ENCODE results near the gene GDF7. TPM values are rescaled to one million over a fixed set of nuclear protein-coding genes. Genes with fewer than 3 reads are reported as not detected.

GDF7 gene
- total RNA-seq, 1 donor from 2014 or later = 0.05 TPM

GRCh38 chr2:20624156-20624883 is 42.6 kb upstream of the GDF7 start:
- intact Hi-C loops (cut with micrococcal nuclease) = no loop called here
- no peaks in the 10 kb centered on the region for H3K4me1 Mint-ChIP-seq (ENCODE audit: low read depth)
- no peak for DNase-seq (ENCODE audit: low spot score)
- H3K36me3 Mint-ChIP-seq (ENCODE audit: low read depth) = peaks cover 4% of the 10 kb centered on the region
- H3K9me3 Mint-ChIP-seq = no peaks in the 10 kb centered on the region
- no peaks in the 10 kb centered on the region for H3K27me3 Mint-ChIP-seq (ENCODE audit: low read depth)
- no peak overlapping the region for H3K27ac Mint-ChIP-seq
- H3K4me3 Mint-ChIP-seq (ENCODE audit: low read depth) = no peak overlapping the region

DNA sequence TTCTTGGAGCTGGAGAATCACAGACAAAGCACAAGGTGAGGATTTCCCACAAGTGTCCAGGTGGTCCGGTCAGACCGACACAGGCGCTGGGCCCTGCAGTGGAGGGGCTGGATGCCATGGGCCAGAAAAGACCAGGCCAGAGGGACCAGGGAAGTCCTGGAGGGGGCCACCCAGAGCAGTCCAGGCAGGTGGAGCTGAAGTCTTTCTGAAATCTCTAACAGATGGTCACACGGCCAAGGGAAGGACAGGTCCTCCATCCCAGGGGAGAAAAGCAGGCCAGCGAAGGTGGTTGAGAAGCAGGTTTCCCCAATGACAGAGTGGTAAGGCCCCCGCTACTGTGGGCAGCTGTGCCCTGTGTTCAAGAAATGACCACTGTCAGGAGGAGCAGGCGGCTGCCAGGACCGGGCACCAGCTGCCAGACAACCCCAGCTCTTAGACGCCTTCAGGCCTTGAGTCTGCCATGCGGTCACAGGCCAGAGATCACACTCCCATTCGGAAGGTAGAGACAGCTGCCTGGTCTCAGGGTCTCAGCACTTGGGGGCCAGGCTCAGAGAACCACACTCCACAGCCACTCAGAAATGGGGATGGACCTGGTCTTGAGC is 42.0 kb upstream of the GDF7 start:
- Mint-ChIP-seq H3K4me3 (ENCODE audit: low read depth) (no peak overlapping the region), H3K27me3 (ENCODE audit: low read depth) (no peaks in the 10 kb centered on the region), H3K4me1 (ENCODE audit: low read depth) (no peaks in the 10 kb centered on the region), H3K27ac (no peak overlapping the region), H3K9me3 (no peaks in the 10 kb centered on the region), H3K36me3 (ENCODE audit: low read depth) (peaks cover 4% of the 10 kb centered on the region)
- DNase-seq (ENCODE audit: low spot score) = no peak
- intact Hi-C loops (cut with micrococcal nuclease) = no loop called here

GRCh38 chr2:20625491-20626391 is 41.2 kb upstream of the GDF7 start:
- intact Hi-C loops (cut with micrococcal nuclease) = no loop called here
- Mint-ChIP-seq H3K4me1 (ENCODE audit: low read depth) (no peaks in the 10 kb centered on the region), H3K27me3 (ENCODE audit: low read depth) (no peaks in the 10 kb centered on the region), H3K9me3 (no peaks in the 10 kb centered on the region), H3K27ac (no peak overlapping the region), H3K36me3 (ENCODE audit: low read depth) (peaks cover 1% of the 10 kb centered on the region), H3K4me3 (ENCODE audit: low read depth) (no peak overlapping the region)
- no peak for DNase-seq (ENCODE audit: low spot score)

- Mint-ChIP-seq H3K27ac (no peak overlapping the region), H3K4me1 (ENCODE audit: low read depth) (no peaks in the 10 kb centered on the region)
- intact Hi-C loops (cut with micrococcal nuclease) = no loop called here
Measured at GRCh38 chr2:20626392-20626697, 40.6 kb upstream of the GDF7 start.

DNA sequence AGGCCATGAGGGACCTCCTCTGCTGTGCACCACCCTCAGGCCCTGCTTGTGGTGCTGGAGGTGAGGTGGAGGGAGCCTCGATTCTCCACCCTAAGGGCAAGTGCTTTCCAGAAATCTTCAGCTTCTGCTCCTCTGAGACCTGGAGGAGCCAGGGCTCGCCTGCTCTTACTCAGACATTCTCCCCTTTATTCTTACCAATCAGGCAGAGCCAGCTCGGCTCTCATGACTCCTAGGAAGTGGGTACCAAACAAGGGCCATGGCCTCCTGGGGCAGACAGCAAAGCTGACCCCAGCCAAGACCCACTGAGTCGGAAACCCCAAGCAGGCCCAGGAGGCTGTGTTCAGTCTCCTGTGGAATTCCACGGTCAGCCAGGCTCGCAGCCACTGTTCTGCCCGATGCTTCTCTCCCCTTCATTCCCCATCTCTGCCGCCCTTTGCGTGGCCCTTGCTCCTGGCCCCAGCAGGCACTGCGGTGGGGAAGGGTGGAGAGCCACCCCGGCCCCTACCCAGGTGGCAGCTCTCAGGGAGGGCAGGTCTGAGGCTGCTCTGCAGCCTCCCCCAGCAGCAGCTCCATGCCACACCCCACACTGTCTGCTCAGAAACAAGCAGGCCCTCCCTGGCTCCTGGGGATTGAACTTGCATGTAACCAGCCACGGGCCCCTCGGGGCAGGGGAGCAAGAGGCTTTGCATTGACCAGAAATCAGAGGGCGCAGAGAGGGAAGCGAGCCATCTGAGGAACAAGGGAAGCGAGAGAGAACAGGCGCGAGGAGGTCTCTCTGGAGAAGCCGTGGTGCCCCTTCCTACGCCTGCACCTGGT is 40.0 kb upstream of the GDF7 start:
- Mint-ChIP-seq H3K4me3 (ENCODE audit: low read depth) (no peak overlapping the region), H3K27ac (no peak overlapping the region), H3K27me3 (ENCODE audit: low read depth) (no peaks in the 10 kb centered on the region), H3K9me3 (no peaks in the 10 kb centered on the region), H3K4me1 (ENCODE audit: low read depth) (no peaks in the 10 kb centered on the region), H3K36me3 (ENCODE audit: low read depth) (no peaks in the 10 kb centered on the region)
- DNase-seq (ENCODE audit: low spot score) = no peak
- intact Hi-C loops (cut with micrococcal nuclease) = no loop called here

More at GRCh38 chr2:20626392-20626697, 40.6 kb upstream of the GDF7 start:
- no peaks in the 10 kb centered on the region for H3K9me3 Mint-ChIP-seq
- H3K36me3 Mint-ChIP-seq (ENCODE audit: low read depth) = no peaks in the 10 kb centered on the region
- H3K27me3 Mint-ChIP-seq (ENCODE audit: low read depth) = no peaks in the 10 kb centered on the region
- H3K4me3 Mint-ChIP-seq (ENCODE audit: low read depth) = no peak overlapping the region
- no peak for DNase-seq (ENCODE audit: low spot score)

DNA sequence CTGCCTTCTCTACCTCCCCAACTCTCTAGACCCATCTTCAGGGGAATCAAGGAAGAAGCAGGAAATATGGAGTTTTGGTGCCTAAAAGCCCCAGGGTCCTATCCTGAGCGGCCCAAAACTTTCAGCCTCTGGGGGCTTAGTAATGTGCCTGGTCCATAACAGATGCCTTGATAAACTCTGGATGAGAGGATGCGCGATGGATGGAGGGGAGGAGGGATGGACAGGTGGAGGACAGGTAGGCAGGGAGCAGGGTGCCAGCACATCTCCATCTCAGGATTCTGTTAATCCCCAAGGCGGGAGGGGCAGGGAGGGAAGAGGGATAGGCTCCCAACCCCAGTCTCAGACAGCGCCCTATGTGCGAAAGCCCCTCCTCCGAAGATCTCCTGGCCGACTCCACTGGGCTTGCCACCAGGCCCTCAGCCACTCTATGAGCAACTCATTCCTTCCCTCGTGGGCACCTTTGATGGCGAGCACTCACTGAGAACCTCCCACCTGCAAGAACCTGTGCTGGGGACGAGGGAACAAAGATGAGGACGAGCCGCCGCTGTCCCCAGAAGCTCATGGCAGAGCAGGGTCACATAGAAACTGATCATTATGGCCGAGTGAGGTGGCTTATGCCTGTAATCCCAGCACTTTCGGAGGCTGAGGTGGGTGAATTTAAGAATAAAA is 39.1 kb upstream of the GDF7 start:
- Mint-ChIP-seq H3K27ac (no peak overlapping the region), H3K4me1 (ENCODE audit: low read depth) (no peaks in the 10 kb centered on the region), H3K4me3 (ENCODE audit: low read depth) (no peak overlapping the region), H3K27me3 (ENCODE audit: low read depth) (no peaks in the 10 kb centered on the region), H3K9me3 (no peaks in the 10 kb centered on the region), H3K36me3 (ENCODE audit: low read depth) (no peaks in the 10 kb centered on the region)
- DNase-seq (ENCODE audit: low spot score) = no peak
- intact Hi-C loops (cut with micrococcal nuclease) = no loop called here

DNA sequence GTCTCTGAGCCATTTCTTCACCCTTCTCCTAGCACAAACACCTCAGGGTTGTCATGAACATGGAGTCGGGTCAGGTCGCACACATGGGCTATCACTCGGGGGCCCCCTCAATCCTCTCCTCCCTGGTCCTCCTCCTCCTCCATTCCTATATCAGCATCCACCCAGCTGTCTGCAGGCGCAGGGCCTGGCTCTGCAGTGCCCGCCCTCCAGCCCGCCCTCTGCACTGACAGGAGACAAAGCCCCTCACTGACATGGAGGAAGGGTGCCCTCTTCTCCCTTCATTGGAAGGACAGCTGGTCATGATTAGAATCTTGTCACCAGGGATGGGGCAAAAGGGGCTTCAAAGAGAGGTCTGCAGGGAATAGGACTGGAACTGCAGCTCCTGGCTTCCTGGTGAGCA is 37.8 kb upstream of the GDF7 start:
- intact Hi-C loops (cut with micrococcal nuclease) = no loop called here
- Mint-ChIP-seq H3K4me3 (ENCODE audit: low read depth) (no peak overlapping the region), H3K27me3 (ENCODE audit: low read depth) (no peaks in the 10 kb centered on the region), H3K4me1 (ENCODE audit: low read depth) (no peaks in the 10 kb centered on the region), H3K27ac (no peak overlapping the region), H3K36me3 (ENCODE audit: low read depth) (no peaks in the 10 kb centered on the region), H3K9me3 (no peaks in the 10 kb centered on the region)
- no peak for DNase-seq (ENCODE audit: low spot score)

- Mint-ChIP-seq H3K9me3 (no peaks in the 10 kb centered on the region), H3K4me3 (ENCODE audit: low read depth) (no peak overlapping the region), H3K4me1 (ENCODE audit: low read depth) (no peaks in the 10 kb centered on the region), H3K27me3 (ENCODE audit: low read depth) (no peaks in the 10 kb centered on the region), H3K27ac (no peak overlapping the region), H3K36me3 (ENCODE audit: low read depth) (no peaks in the 10 kb centered on the region)
- DNase-seq (ENCODE audit: low spot score) = no peak
- intact Hi-C loops (cut with micrococcal nuclease) = no loop called here
Measured at GRCh38 chr2:20629581-20630171, 37.3 kb upstream of the GDF7 start.

GRCh38 chr2:20630967-20631366 is 36.0 kb upstream of the GDF7 start:
- Mint-ChIP-seq H3K4me1 (ENCODE audit: low read depth) (peaks cover 1% of the 10 kb centered on the region), H3K27ac (no peak overlapping the region), H3K9me3 (no peaks in the 10 kb centered on the region), H3K36me3 (ENCODE audit: low read depth) (no peaks in the 10 kb centered on the region), H3K27me3 (ENCODE audit: low read depth) (no peaks in the 10 kb centered on the region), H3K4me3 (ENCODE audit: low read depth) (no peak overlapping the region)
- DNase-seq (ENCODE audit: low spot score) = no peak
- intact Hi-C loops (cut with micrococcal nuclease) = no loop called here

GRCh38 chr2:20631617-20632307 is 35.2 kb upstream of the GDF7 start:
- H3K4me1 Mint-ChIP-seq (ENCODE audit: low read depth) = peaks cover 1% of the 10 kb centered on the region
- no peak overlapping the region for H3K4me3 Mint-ChIP-seq (ENCODE audit: low read depth)
- intact Hi-C loops (cut with micrococcal nuclease) = no loop called here
- H3K36me3 Mint-ChIP-seq (ENCODE audit: low read depth) = no peaks in the 10 kb centered on the region
- DNase-seq (ENCODE audit: low spot score) = no peak
- no peaks in the 10 kb centered on the region for H3K9me3 Mint-ChIP-seq
- H3K27me3 Mint-ChIP-seq (ENCODE audit: low read depth) = no peaks in the 10 kb centered on the region
- H3K27ac Mint-ChIP-seq = no peak overlapping the region

GRCh38 chr2:20632446-20632990 is 34.4 kb upstream of the GDF7 start:
- Mint-ChIP-seq H3K4me3 (ENCODE audit: low read depth) (no peak overlapping the region), H3K27me3 (ENCODE audit: low read depth) (no peaks in the 10 kb centered on the region), H3K36me3 (ENCODE audit: low read depth) (no peaks in the 10 kb centered on the region), H3K9me3 (no peaks in the 10 kb centered on the region), H3K27ac (no peak overlapping the region), H3K4me1 (ENCODE audit: low read depth) (peaks cover 1% of the 10 kb centered on the region)
- intact Hi-C loops (cut with micrococcal nuclease) = no loop called here
- DNase-seq (ENCODE audit: low spot score) = no peak
